Occipital lobe (tissue), 2 donors: ENCODE results near the gene WFIKKN1. TPM values are rescaled to one million over a fixed set of nuclear protein-coding genes. Genes with fewer than 3 reads are reported as not detected.

Experiments used
- DNase-seq: peaks from one replicate; lab custom pipeline; 2025; lab: John Stamatoyannopoulos, UW
- total RNA-seq: library from RNA; depleted of rRNA; stranded (reverse); fragments of >200 nt; gene quantifications from one replicate; pipeline ENCODE4 v1.2.3, GENCODE V29; 2014

The WFIKKN1 gene
- total RNA-seq, 1 donor from 2014 or later, result 0.47 TPM

DNA sequence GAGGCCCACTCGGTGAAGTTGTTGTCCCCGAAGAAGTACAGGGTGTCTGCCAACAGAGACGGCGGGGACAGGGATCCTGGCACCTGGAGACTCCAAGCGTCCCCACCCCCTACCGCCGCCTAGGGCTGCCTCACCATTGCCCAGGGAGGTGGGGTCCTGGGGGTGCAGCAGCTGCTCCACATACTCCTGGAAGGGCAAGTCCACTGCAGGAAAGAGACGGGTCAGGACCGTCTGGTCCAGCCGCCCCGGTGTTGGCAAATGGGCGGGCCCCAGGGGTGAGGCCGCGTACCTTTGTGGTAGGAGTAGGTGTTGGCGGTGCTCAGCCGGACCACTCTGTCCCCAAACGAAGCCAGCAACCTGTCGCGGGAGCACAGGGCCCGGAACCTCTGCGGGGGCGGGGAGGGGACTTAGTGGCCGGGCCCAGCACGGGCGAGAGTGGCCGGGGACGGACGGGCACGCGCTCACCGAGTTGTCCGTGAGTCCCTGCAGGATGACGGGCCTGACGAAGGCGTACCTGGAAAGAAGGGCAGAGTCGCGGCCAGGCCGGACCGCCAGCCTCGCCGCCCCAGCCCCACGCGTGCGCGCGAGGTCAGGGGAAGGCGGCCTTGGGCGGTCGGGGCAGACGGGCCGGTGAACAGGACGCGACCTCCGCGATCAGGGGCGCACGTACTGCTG lies 52.7 kb downstream of the WFIKKN1 start:
- DNase-seq, result no peak

Other genes with a start within 250 kb of the WFIKKN1 start
- gene PGAP6, start 249.0 kb upstream of the WFIKKN1 start, total RNA-seq, result 14.3 TPM
- gene NME4, start 233.8 kb upstream of the WFIKKN1 start, total RNA-seq, result 15.4 TPM
- 7.6 TPM for gene DECR2, start 229.1 kb upstream of the WFIKKN1 start, total RNA-seq
- gene RAB11FIP3, start 205.3 kb upstream of the WFIKKN1 start, total RNA-seq, result 25.6 TPM
- 10.3 TPM for gene CAPN15, start 103.3 kb upstream of the WFIKKN1 start, total RNA-seq
- gene PRR35, start 70.6 kb upstream of the WFIKKN1 start, total RNA-seq, result not detected
- 0.31 TPM for gene NHLRC4, start 64.0 kb upstream of the WFIKKN1 start, total RNA-seq
- 18.1 TPM for gene PIGQ, start 61.0 kb upstream of the WFIKKN1 start, total RNA-seq
- gene RAB40C, start 40.9 kb upstream of the WFIKKN1 start, total RNA-seq, result 24.2 TPM
- gene METTL26, start 5.3 kb downstream of the WFIKKN1 start, total RNA-seq, result 25.3 TPM
- gene MCRIP2, start 10.8 kb downstream of the WFIKKN1 start, total RNA-seq, result 8.9 TPM
- 7.2 TPM for gene WDR90, start 18.4 kb downstream of the WFIKKN1 start, total RNA-seq
- 20.9 TPM for gene RHOT2, start 37.1 kb downstream of the WFIKKN1 start, total RNA-seq
- 1.4 TPM for gene RHBDL1, start 44.7 kb downstream of the WFIKKN1 start, total RNA-seq
- 49.9 TPM for gene STUB1, start 49.4 kb downstream of the WFIKKN1 start, total RNA-seq
- 14.3 TPM for gene JMJD8, start 53.3 kb downstream of the WFIKKN1 start, total RNA-seq
- gene WDR24, start 59.4 kb downstream of the WFIKKN1 start, total RNA-seq, result 3.0 TPM
- 3.7 TPM for gene FBXL16, start 74.8 kb downstream of the WFIKKN1 start, total RNA-seq
- 16.7 TPM for gene METRN, start 84.1 kb downstream of the WFIKKN1 start, total RNA-seq
- gene ANTKMT, start 90.2 kb downstream of the WFIKKN1 start, total RNA-seq, result 11.5 TPM
- 4.2 TPM for gene CCDC78, start 95.5 kb downstream of the WFIKKN1 start, total RNA-seq
- gene HAGHL, start 96.1 kb downstream of the WFIKKN1 start, total RNA-seq, result 7.0 TPM
- 48.8 TPM for gene CIAO3, start 110.0 kb downstream of the WFIKKN1 start, total RNA-seq
- gene MSLN, start 129.7 kb downstream of the WFIKKN1 start, total RNA-seq, result not detected
- 11.2 TPM for gene RPUSD1, start 157.4 kb downstream of the WFIKKN1 start, total RNA-seq
- gene CHTF18, start 157.6 kb downstream of the WFIKKN1 start, total RNA-seq, result 8.9 TPM
- not detected for gene GNG13, start 169.7 kb downstream of the WFIKKN1 start, total RNA-seq